Measurements from ENCODE around the gene COL23A1. TPM values are rescaled to one million over a fixed set of nuclear protein-coding genes. Genes with fewer than 3 reads are reported as not detected.

Gene COL23A1
- total and polyA plus RNA-seq, 2 of the 8 experiments (the other 6 are each of a cell fraction or from before 2014, with no cell fraction given): 3.1 to 4.7 TPM

DNA sequence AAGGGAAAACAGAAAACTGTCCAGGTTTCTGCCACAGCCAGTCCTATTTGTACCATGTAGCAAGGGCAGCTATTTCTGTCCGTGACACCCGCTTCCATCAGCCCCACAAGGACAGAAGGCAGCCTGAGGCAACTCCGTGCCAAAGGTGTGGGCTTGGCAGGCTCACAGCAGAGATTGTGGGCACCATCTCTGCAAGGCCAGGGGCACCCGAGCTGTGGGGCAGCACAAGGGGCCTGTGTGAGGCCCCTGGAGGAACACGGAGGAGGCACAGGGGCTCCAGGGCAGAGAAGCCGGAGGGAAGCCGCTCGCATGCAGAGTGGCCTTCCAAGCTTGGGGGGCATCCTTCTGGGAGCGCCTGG lies 43.5 kb downstream of the COL23A1 start:
- Histone ChIP-seq H4K20me1 (replicated peaks in 1 of 2; ENCODE audit: control insufficient read depth in 1 of 2, insufficient read depth in 2 of 2, low read length in 2 of 2) (no peaks in the 10 kb centered on the region), H3K79me2 (ENCODE audit: control insufficient read depth in 1 of 2, insufficient read depth in 2 of 2, low read length in 2 of 2) (no peaks in the 10 kb centered on the region), H2BK5ac (ENCODE audit: low read depth, low read length) (0 out of 2 replicates have a peak overlapping the region, but pooled peaks have one; percentile 10), H4K91ac (replicated peaks; ENCODE audit: insufficient read length, low read length) (no peak overlapping the region), H4K8ac (ENCODE audit: extremely low read depth, insufficient read depth, low read length) (no peak overlapping the region; the same call in 1 of the 2 replicates), H3K56ac (replicated peaks; ENCODE audit: insufficient read length, low read depth, low read length) (no peak overlapping the region), H3K4me3 (ENCODE audit: extremely low read depth in 1 of 4, insufficient read depth in 2 of 4, low read depth in 3 of 4, low read length in 4 of 4) (no peak overlapping the region), H3K18ac (ENCODE audit: extremely low read depth, low read length) (peak overlapping the region; percentile 71), H3K36me3 (ENCODE audit: control insufficient read depth in 2 of 4, insufficient read depth in 4 of 4, low read length in 3 of 4) (no peaks in the 10 kb centered on the region), H2BK120ac (replicated peaks; ENCODE audit: low read depth, low read length) (no peak overlapping the region), H3K23ac (ENCODE audit: insufficient read length) (no peak overlapping the region), H3K27ac (ENCODE audit: low read depth, low read length) (no peak overlapping the region), H3K79me1 (ENCODE audit: low read depth, low read length) (no peaks in the 10 kb centered on the region; the same call in 1 of the 2 replicates), H3K4ac (replicated peaks; ENCODE audit: insufficient read length, low read depth, low read length) (no peak overlapping the region), H3K9ac (replicated peaks in 1 of 4; ENCODE audit: extremely low read depth in 1 of 4, low read depth in 3 of 4, low read length in 3 of 4) (no peak overlapping the region), H2BK20ac (ENCODE audit: low read length) (no peak overlapping the region), H3K27me3 (replicated peaks in 1 of 4; ENCODE audit: control insufficient read depth in 3 of 4, extremely low read depth in 1 of 4, insufficient read depth in 3 of 4, low read length in 3 of 4) (no peaks in the 10 kb centered on the region), H2BK12ac (ENCODE audit: low read depth, low read length) (0 out of 2 replicates have a peak overlapping the region, but pooled peaks have one; percentile 75), H3K9me3 (ENCODE audit: insufficient read depth in 2 of 2, low read depth in 1 of 2, low read length in 1 of 2) (no peaks in the 10 kb centered on the region), H3K4me2 (ENCODE audit: insufficient read depth in 1 of 2, low read depth in 2 of 2, low read length in 2 of 2) (no peak overlapping the region), H2AFZ (ENCODE audit: low read length) (no peak overlapping the region), H2BK15ac (ENCODE audit: low read length) (peak overlapping the region; percentile 81), H3K14ac (ENCODE audit: insufficient read length) (no peak overlapping the region), H2AK5ac (ENCODE audit: low read depth, low read length) (0 out of 2 replicates have a peak overlapping the region, but pooled peaks have one; percentile 15), H4K5ac (ENCODE audit: insufficient read length, low read depth, low read length) (no peak overlapping the region), H3K23me2 (ENCODE audit: low read depth, low read length) (peaks cover 5% of the 10 kb centered on the region; the same call in 1 of the 2 replicates), H3K4me1 (replicated peaks in 1 of 4; ENCODE audit: control insufficient read depth in 3 of 4, insufficient read depth in 4 of 4, low read length in 3 of 4) (peaks cover 0 to 9% (median 5%) of the 10 kb centered on the region in 4 experiments; a peak in 5 of 7 replicates)
- DNase-seq (ENCODE audit: low read depth in 1 of 2, low spot score in 2 of 2): no peak
- no peak for FAIRE-seq
- WGBS, 2 experiments (ENCODE audit: extremely low coverage in 1 of 2, insufficient coverage in 1 of 2, insufficient read length in 1 of 2, insufficient replicate concordance in 2 of 2, low coverage in 1 of 2, low lambda C conversion rate in 2 of 2, missing lambda C conversion rate in 1 of 2): 82% methylated on average over 8 of the region's 9 CpGs; no CpG with 5 or more reads in 1 of the 2 experiments
- POLR2A ChIA-PET (ENCODE audit: partially characterized antibody): interaction anchor here (1.1 to 1.6 kb wide), 2 partner anchors 9 to 342 kb away, joined by 3 to 4 read pairs; no protein-coding TSS in a partner anchor
- CTCF ChIA-PET (ENCODE audit: partially characterized antibody): interaction anchor here (0.9 to 2.7 kb wide), 5 partner anchors 14 to 266 kb away, joined by 3 to 16 read pairs (median 5); no protein-coding TSS in a partner anchor
- TF ChIP-seq HDAC2 (IDR thresholded peaks at IDR 0.05; ENCODE audit: borderline replicate concordance in 1 of 2, low read depth in 2 of 2, low read length in 2 of 2) (no peak), EP300 (IDR thresholded peaks at IDR 0.05; ENCODE audit: borderline replicate concordance in 1 of 2, low read depth in 2 of 2, low read length in 2 of 2) (no peak)

Measured in H1 (cell line).